Measurements from ENCODE around the gene CACNA1C. TPM values are rescaled to one million over a fixed set of nuclear protein-coding genes. Genes with fewer than 3 reads are reported as not detected.

CACNA1C gene
- total and polyA plus RNA-seq, 8 donors = 0.31 to 55.8 (median 7.2) TPM

DNA sequence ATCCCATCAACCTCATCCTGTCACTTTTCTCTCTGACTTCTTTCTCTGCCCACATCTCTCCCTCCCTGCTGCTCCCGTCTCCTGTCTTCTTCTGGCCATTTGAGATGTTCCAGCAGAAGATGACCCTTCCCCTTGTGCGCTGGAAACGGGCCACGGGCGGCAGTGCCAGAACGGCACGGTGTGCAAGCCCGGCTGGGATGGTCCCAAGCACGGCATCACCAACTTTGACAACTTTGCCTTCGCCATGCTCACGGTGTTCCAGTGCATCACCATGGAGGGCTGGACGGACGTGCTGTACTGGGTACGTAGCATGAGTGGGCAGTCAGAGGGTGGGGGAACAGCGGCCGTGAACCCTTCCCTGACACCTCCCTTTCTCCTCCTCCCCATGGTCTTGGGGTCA lies 440.3 kb downstream of the CACNA1C start:
- TF ChIP-seq EP300 (IDR thresholded peaks at IDR 0.05) = no peak
- no peak for TF ChIP-seq POLR2A (IDR thresholded peaks at IDR 0.05)
- TF ChIP-seq, protein P1, sequence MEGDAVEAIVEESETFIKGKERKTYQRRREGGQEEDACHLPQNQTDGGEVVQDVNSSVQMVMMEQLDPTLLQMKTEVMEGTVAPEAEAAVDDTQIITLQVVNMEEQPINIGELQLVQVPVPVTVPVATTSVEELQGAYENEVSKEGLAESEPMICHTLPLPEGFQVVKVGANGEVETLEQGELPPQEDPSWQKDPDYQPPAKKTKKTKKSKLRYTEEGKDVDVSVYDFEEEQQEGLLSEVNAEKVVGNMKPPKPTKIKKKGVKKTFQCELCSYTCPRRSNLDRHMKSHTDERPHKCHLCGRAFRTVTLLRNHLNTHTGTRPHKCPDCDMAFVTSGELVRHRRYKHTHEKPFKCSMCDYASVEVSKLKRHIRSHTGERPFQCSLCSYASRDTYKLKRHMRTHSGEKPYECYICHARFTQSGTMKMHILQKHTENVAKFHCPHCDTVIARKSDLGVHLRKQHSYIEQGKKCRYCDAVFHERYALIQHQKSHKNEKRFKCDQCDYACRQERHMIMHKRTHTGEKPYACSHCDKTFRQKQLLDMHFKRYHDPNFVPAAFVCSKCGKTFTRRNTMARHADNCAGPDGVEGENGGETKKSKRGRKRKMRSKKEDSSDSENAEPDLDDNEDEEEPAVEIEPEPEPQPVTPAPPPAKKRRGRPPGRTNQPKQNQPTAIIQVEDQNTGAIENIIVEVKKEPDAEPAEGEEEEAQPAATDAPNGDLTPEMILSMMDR (IDR thresholded peaks at IDR 0.05) = no peak
- TF ChIP-seq POLR2AphosphoS5 (IDR thresholded peaks at IDR 0.05) = no peak
- Histone ChIP-seq H3K4me1 (peaks cover 0 to 29% (median 14%) of the 10 kb centered on the region in 4 donors), H3K27ac (no peak overlapping the region), H3K4me3 (no peak overlapping the region), H3K27me3 (no peaks in the 10 kb centered on the region), H3K9me3 (no peaks in the 10 kb centered on the region), H3K36me3 (no peaks in the 10 kb centered on the region)
- no peak for DNase-seq
- WGBS, 5 donors = 92 to 98% (median 95%) methylated on average over 10 to 16 of the region's 16 CpGs
- intact Hi-C loops (cut with DNase I; ENCODE audit: low total_unique reads) = no loop called here

DNA sequence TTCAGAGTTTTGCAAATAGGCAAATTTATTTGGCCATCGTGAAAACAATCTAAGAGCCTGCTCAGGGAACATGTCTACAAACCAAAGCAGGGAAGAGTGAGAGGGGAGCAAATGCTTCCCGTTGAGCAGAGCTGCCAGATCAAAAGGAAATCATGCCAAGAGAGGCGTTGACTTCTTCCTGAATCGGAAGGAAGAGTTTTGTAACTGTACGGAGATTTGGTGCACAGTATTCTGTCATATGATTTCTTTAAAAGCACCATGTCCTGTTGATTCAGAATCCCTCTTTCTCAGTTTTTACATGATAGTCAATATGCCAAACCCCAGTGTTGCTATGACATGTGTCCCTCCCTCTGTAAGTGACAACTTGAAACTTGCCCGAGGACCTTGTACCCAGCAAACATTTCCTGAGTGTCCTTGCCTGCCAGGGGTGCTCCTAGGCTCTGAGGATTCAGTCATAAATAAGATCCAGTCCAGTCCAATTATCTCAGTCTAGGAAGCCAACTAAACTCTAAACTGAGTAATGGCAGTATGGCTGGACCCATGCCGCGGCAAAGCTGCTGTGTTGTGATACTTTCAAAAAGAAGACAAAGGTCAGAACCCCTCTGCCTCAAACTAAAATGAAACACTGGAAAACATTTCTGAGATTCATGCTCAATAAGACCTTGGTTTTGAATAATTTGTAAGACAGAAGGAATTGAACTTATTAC lies 441.9 kb downstream of the CACNA1C start:
- no peaks in the 10 kb centered on the region for H3K27me3 ChIP-seq
- H3K9me3 ChIP-seq = no peaks in the 10 kb centered on the region
- 35 to 56% (median 45%) methylated on average over 8 of the region's 8 CpGs for WGBS, 5 donors
- H3K4me3 ChIP-seq = no peak overlapping the region
- H3K36me3 ChIP-seq = no peaks in the 10 kb centered on the region
- peak overlapping the region in 4 of 5 donors; percentile 2 to 49 (median 44) for H3K27ac ChIP-seq
- intact Hi-C loops (cut with DNase I; ENCODE audit: low total_unique reads) = no loop called here
- TF ChIP-seq, protein P1 (IDR thresholded peaks at IDR 0.05) = no peak
- TF ChIP-seq POLR2AphosphoS5 (IDR thresholded peaks at IDR 0.05) = peak in 1 of 3 donors; percentile 18
- peak in 1 of 2 donors; percentile 74 for DNase-seq
- peaks cover 0 to 37% (median 14%) of the 10 kb centered on the region in 4 donors for H3K4me1 ChIP-seq

DNA sequence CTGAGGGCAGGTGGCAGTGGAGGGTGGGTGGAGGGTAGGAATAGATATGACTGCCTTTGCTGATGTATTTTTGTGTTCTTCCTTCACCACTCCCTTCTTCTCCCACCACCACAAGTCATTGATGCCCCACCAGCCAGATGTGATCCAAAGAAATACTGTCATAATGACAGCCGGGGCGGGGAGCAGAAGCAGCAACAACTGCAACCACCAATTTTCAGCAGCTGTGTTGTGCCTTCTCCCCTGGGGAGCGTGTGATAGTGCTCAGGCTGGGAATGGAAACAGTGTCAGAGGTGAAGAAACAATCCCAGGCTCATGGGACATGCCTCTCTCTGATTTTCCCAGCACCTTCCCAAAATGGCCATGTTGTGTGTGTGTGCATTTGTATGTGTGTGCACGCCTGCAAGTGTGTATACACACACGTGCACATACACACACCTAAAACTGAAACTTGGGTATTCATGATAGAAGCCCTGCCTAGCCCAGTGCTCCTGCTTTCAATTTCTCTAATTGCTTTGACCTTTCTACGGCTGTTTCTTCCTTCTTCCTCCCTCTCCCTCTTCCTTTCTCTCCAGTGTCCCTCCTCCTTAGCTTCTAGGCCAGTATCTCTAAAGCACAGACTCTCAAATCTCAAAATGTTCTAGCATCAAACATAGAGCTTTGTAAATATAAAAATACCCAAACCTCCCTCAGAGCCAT lies 442.8 kb downstream of the CACNA1C start:
- no peak overlapping the region for H3K4me3 ChIP-seq
- H3K27me3 ChIP-seq = no peaks in the 10 kb centered on the region
- H3K36me3 ChIP-seq = no peaks in the 10 kb centered on the region
- 66 to 81% (median 76%) methylated on average over 6 of the region's 6 CpGs for WGBS, 5 donors
- no peak for DNase-seq
- H3K9me3 ChIP-seq = no peaks in the 10 kb centered on the region
- H3K27ac ChIP-seq = peak overlapping the region in 4 of 5 donors; percentile 2 to 49 (median 44)
- H3K4me1 ChIP-seq = peaks cover 3 to 31% (median 14%) of the 10 kb centered on the region in 4 donors
- TF ChIP-seq POLR2A (IDR thresholded peaks at IDR 0.05) (no peak), EP300 (IDR thresholded peaks at IDR 0.05) (no peak), POLR2AphosphoS5 (IDR thresholded peaks at IDR 0.05) (no peak)
- TF ChIP-seq, protein P1 (IDR thresholded peaks at IDR 0.05) = no peak
- intact Hi-C loops (cut with DNase I; ENCODE audit: low total_unique reads) = no loop called here

DNA sequence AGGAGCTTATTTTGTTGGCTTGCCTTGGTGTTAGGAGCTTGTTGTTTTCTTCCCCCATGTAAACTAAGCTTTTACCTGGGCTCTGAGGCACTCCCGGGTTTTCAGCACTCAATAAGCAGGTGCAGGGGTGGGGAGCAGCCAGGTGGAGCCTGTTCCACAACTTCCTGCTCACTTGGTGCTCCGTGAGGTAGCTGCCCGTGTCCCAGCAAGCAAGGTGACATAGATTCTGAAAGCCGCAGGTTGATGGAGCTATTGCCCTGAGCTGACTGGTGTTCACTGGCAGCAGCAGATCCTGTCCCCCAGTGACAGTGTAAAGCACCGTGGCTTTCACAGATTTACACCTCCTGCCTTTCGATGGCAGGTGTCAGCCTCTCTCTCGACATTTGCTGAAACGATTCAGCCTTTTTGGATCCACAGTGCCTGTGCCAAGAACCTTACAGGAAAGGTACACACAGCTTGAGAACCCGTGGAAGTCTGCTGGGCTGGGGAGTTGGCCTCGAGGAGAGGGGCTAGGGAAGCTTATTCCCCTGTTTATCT lies 446.2 kb downstream of the CACNA1C start:
- DNase-seq = peak; percentile 74 to 80

More for the DNA sequence above, 446.2 kb downstream of the CACNA1C start:
- intact Hi-C loops (cut with DNase I; ENCODE audit: low total_unique reads) = no loop called here
- Histone ChIP-seq H3K4me1 (peaks cover 3 to 33% (median 12%) of the 10 kb centered on the region in 4 donors), H3K9me3 (no peaks in the 10 kb centered on the region), H3K36me3 (no peaks in the 10 kb centered on the region), H3K27ac (peak overlapping the region in 3 of 5 donors; percentile 4 to 28 (median 22)), H3K27me3 (no peaks in the 10 kb centered on the region), H3K4me3 (no peak overlapping the region)
- TF ChIP-seq, protein P1 (IDR thresholded peaks at IDR 0.05) = peak in 1 of 7 experiments; percentile 19
- TF ChIP-seq POLR2A (IDR thresholded peaks at IDR 0.05) = no peak
- 21 to 56% (median 37%) methylated on average over 9 to 10 of the region's 10 CpGs for WGBS, 5 donors
